Nephron (organoid): ENCODE results near the gene ZNF581.

Source experiments
- H3K27ac Mint-ChIP-seq, 3 experiments: 2 replicates each; pipeline ENCODE4 v1.8.0; 2020; ENCODE audit warnings: mixed read lengths in 3 of 3, mild to moderate bottlenecking in 2 of 3, moderate library complexity in 1 of 3
- H3K27me3 Mint-ChIP-seq: 2 replicates; pipeline ENCODE4 v1.8.0; 2021; ENCODE audit warnings: low read depth, mild to moderate bottlenecking, moderate library complexity, mixed read lengths
- H3K36me3 Mint-ChIP-seq: 2 replicates; pipeline ENCODE4 v1.8.0; 2020; ENCODE audit warnings: low read depth, mixed read lengths
- H3K4me1 Mint-ChIP-seq: 2 replicates; pipeline ENCODE4 v1.8.0; 2020; ENCODE audit warnings: mixed read lengths
- H3K4me3 Mint-ChIP-seq, 3 experiments: 2 replicates each; pipeline ENCODE4 v1.8.0; 2020; ENCODE audit warnings: mild to moderate bottlenecking in 3 of 3, mixed read lengths in 3 of 3, moderate library complexity in 2 of 3
- H3K9me3 Mint-ChIP-seq: 2 replicates; pipeline ENCODE4 v1.8.0; 2020; ENCODE audit warnings: mixed read lengths
- TF ChIP-seq, protein P1 (sequence below), 3 experiments: fragments of 200-600 bp; sonication (generic); IDR thresholded peaks; one replicate each; pipeline ENCODE4 v1.5.0; 2021; ENCODE audit warnings: antibody characterized with exemption in 3 of 3; ENCODE audit not compliant: unreplicated experiment in 3 of 3

ZNF581 gene

DNA sequence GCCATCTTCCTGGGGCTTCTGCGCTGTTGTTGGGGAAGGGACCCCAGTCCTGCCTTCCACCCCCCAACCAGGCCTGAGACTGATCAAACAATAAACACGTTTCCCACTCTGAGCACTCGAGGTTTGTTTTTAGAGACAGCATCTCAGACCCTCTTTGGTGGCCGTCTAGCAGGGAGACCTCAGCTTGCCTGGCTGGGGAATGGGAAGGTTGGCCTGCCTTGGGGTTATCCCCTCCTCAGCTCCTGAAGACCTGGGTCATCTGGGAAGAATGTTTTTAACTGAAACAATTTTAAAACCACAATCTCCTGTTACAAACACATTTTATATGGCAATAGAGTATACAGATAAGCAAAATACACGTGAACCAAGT, 2.0 kb downstream of the ZNF581 start:
- peaks cover 15% of the 10 kb centered on the region for H3K36me3 Mint-ChIP-seq
- H3K4me3 Mint-ChIP-seq, result peak overlapping the region; percentile 62 to 82 (median 78)
- no peaks in the 10 kb centered on the region for H3K27me3 Mint-ChIP-seq
- TF ChIP-seq, protein P1, sequence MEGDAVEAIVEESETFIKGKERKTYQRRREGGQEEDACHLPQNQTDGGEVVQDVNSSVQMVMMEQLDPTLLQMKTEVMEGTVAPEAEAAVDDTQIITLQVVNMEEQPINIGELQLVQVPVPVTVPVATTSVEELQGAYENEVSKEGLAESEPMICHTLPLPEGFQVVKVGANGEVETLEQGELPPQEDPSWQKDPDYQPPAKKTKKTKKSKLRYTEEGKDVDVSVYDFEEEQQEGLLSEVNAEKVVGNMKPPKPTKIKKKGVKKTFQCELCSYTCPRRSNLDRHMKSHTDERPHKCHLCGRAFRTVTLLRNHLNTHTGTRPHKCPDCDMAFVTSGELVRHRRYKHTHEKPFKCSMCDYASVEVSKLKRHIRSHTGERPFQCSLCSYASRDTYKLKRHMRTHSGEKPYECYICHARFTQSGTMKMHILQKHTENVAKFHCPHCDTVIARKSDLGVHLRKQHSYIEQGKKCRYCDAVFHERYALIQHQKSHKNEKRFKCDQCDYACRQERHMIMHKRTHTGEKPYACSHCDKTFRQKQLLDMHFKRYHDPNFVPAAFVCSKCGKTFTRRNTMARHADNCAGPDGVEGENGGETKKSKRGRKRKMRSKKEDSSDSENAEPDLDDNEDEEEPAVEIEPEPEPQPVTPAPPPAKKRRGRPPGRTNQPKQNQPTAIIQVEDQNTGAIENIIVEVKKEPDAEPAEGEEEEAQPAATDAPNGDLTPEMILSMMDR (IDR thresholded peaks at IDR 0.05; ENCODE audit: unreplicated experiment in 3 of 3), result no peak
- peak overlapping the region in 2 of 3 experiments; percentile 45 to 55 for H3K27ac Mint-ChIP-seq
- H3K4me1 Mint-ChIP-seq, result peaks cover 50% of the 10 kb centered on the region
- no peaks in the 10 kb centered on the region for H3K9me3 Mint-ChIP-seq

DNA sequence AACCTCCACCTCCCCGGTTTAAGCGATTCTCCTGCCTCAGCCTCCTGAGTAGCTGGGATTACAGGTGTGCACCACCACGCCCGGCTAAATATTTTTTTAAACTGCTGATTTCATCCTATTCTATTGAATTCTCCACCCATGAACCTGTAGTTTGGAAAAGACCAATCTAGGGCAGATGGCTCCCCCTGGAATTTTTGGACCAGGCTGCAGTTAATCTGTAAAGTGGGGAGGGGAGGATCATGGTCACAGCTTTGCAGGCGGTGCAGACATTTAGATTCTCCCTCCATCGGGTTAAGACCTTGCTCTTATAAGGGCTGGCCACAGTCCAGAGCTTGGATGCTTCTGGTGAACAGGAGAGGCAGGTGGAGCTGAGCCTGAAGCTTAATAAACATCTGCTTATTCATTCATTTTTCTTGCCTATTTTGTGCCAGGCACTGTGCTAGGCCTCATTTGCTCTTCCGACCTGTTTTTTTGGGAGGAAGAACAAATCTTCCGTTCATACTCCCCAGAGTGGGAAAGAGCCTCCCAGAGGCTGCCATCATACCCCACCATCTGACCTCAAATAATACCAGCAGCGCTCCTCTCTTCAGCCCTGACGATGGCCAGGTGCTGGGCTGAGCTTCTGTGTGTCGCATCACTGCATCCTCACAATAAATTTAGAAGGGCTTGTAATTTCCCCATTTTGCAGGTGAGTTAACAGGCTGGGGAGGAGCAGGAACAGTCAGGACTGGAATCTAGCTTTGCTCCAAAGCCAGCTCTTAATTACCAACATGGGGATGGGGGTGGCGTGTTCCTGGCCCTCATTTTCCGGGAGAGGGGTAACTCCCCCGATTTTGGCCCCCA, 3.7 kb downstream of the ZNF581 start:
- TF ChIP-seq, protein P1 (IDR thresholded peaks at IDR 0.05; ENCODE audit: unreplicated experiment in 3 of 3), result no peak
- Mint-ChIP-seq H3K9me3 (no peaks in the 10 kb centered on the region), H3K4me1 (peaks cover 46% of the 10 kb centered on the region), H3K27ac (peak overlapping the region; percentile 92 to 97 (median 93)), H3K27me3 (no peaks in the 10 kb centered on the region), H3K36me3 (peaks cover 22% of the 10 kb centered on the region), H3K4me3 (peak overlapping the region; percentile 92 to 94 (median 93))

DNA sequence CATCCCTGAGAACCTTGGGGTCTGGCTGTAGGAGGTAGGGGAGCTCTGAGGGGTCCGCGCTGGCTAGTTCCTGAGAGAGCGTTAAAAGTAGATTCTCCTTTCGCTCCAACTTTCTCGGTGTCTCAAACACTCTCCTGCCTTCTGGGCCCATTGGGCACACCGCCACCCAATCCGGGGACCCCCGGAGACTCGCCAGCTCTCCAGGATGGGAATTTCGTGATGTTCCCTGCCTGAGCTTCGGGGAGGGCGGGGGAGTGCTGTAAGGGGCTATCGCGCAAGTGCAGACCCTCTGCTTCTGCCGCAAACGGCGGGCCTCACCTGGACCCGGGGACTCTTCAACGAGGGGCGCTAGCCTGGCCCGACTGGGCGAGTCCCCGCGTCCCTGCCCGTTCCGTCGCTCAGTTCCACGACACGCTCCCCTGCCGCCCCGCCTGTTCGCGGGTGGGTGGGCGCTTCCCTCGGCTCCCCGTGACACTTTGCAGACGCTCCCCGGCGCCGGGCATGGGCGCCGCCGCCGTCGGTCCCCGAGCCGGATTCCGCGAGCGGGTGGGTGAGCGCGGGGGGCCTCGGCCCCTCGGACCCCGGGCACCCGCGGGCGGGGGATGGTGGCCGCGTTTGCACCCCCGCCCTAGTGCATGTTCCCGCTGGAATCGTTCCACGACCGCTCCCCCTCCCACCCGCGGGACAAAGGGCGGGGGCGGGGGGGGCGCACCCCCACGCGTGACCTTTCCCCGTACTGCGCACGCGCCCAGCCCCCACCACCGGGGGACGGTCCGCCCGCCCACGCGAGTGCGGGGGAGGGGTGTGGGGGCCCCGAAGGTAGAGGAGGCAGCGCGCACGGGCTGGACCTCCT, 4.5 kb downstream of the ZNF581 start, which contains the start of gene CCDC106:
TSS of gene CCDC106 (plus strand) at position 481 of the 853 bp plus-strand sequence. CDS start 835 bp downstream, outside the sequence.
- peaks cover 24% of the 10 kb centered on the region for H3K36me3 Mint-ChIP-seq
- H3K4me3 Mint-ChIP-seq, result peak within 1 kb of the TSS; percentile 92 to 94 (median 93)

DNA sequence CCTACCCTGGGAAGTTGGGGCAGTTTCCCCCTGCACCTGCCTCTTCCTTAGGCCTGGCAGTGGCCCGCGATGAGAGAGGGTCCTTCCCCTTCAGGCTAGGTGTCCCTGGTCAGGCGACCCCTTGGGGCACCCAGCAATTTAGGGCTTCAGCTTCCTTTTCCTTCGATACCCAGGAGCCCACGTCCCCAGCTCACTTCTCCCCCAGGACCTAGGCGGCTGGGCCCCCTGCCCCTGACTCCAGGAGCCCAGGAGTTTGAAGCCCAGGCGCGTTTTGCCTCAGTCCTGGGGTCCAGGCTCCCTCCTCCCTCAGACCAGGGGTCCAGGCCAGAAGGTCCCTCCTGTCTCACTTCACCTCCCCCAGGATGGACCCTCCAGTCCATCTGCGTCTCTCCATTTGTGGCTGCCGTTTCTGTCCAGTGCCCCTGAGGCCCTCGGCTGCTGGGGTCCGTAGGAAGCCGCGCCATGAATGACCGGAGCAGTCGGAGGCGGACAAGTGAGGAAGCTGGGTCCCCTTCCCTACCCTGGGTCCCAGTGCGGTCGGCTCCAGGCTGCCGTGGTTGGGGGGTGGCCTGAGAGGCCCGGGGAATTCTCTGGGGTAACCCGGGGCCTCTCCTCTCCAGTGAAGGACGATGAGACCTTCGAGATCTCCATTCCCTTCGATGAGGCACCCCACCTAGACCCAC, 5.3 kb downstream of the ZNF581 start:
- Mint-ChIP-seq H3K27ac (peak overlapping the region; percentile 74 to 90 (median 81)), H3K36me3 (peaks cover 24% of the 10 kb centered on the region), H3K4me1 (peaks cover 36% of the 10 kb centered on the region), H3K27me3 (no peaks in the 10 kb centered on the region), H3K9me3 (no peaks in the 10 kb centered on the region), H3K4me3 (peak overlapping the region; percentile 87 to 92 (median 90))
- TF ChIP-seq, protein P1 (IDR thresholded peaks at IDR 0.05; ENCODE audit: unreplicated experiment in 3 of 3), result no peak

More for the DNA sequence above, 4.5 kb downstream of the ZNF581 start, which contains the start of gene CCDC106:
- Mint-ChIP-seq H3K9me3 (no peaks in the 10 kb centered on the region), H3K27ac (peak within 1 kb of the TSS; percentile 92 to 97 (median 93)), H3K27me3 (no peaks in the 10 kb centered on the region), H3K4me1 (peaks cover 42% of the 10 kb centered on the region)
- TF ChIP-seq, protein P1 (IDR thresholded peaks at IDR 0.05; ENCODE audit: unreplicated experiment in 3 of 3), result no peak

DNA sequence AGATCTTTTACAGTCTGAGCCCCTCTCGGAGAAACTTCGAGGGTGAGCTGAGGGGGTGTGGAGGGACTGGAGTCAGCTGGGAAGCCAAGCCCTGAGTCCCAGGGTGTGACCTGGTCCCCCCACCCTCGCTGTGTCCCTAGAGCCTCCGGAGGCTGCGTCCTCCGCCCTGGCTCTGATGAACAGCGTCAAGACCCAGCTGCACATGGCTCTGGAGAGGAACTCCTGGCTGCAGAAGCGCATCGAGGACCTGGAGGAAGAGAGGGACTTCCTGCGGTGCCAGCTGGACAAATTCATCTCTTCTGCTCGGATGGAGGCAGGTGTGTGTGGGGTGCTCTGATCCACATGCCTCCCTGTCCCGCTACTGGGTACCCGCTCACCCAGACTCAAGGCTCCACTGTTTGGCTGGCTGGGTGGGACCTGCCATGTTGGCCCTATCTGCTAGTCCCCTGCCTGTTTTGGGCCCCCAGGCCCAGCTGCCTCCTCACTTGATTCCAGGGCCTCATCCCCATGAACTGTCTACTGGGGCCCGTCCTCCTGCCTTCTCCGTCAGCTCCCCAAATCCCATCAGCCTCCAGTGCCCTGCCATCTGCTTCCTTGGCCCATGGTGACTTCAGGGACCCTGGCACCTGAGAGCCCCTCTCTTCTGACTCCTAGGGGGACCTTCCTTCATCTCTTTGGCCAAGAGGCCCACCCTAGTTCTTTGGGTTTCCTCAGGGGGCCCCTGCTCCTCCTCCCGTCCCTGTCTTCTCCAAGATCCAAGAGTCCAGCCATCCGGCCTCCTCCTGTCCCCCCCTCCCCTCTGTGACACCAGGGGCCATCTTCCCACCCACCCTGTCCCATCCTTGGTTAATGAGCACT, 6.0 kb downstream of the ZNF581 start:
- TF ChIP-seq, protein P1 (IDR thresholded peaks at IDR 0.05; ENCODE audit: unreplicated experiment in 3 of 3), result no peak
- Mint-ChIP-seq H3K4me3 (peak overlapping the region; percentile 87 to 92 (median 90)), H3K4me1 (peaks cover 31% of the 10 kb centered on the region), H3K27ac (peak overlapping the region; percentile 74 to 91 (median 85)), H3K9me3 (no peaks in the 10 kb centered on the region), H3K27me3 (no peaks in the 10 kb centered on the region), H3K36me3 (peaks cover 24% of the 10 kb centered on the region)
